HCT116 (cell line): ENCODE results near the gene CEP70. TPM values are rescaled to one million over a fixed set of nuclear protein-coding genes. Genes with fewer than 3 reads are reported as not detected.

Experiments
- ATAC-seq: fragments of 200-7000 bp; cut with Tn5 transposase; 2 replicates; pipeline ENCODE4 v1.9.1; 2020; ENCODE audit warnings: mild to moderate bottlenecking, moderate library complexity
- BruUV-seq: library from RNA; stranded (reverse); fragments of 400-500 nt; replicated peaks from 2 replicates; lab custom pipeline; 2021; lab: Mats Ljungman, UMichigan
- CTCF ChIA-PET: fragments of 300-600 bp; sonication (Branson Sonifier 250); formaldehyde crosslinking; loops from one replicate; lab custom pipeline; 2021; ENCODE audit warnings: antibody characterized with exemption; lab: Charles Lee
- POLR2A ChIA-PET: fragments of 300-600, 350-600 bp; sonication (Branson Sonifier 250); formaldehyde crosslinking; loops from one replicate; lab custom pipeline; 2021; ENCODE audit warnings: antibody characterized with exemption; lab: Charles Lee
- RAD21 ChIA-PET, 2 experiments: fragments of 300-600 bp; sonication (Branson Sonifier 250); formaldehyde crosslinking; loops; one replicate each; lab custom pipeline; 2023; ENCODE audit warnings: low total read pairs in 2 of 2; ENCODE audit not compliant: uncharacterized antibody in 2 of 2, unreplicated experiment in 2 of 2, low non-redundant PET in 1 of 2; lab: Charles Lee
- DNase-seq: peaks from one replicate; pipeline ENCODE4 v3.0.0-alpha.2; 2010; ENCODE audit warnings: low read depth, low spot score
- H2AFZ ChIP-seq: fragments of 200-600 bp; shearing (Covaris generic), sonication (generic); 2 replicates; pipeline ENCODE4 v1.6.1; 2017; ENCODE audit warnings: low read depth, mixed run types, mixed read lengths, antibody characterized with exemption, low read length; ENCODE audit not compliant: poor library complexity, severe bottlenecking
- H3K27ac ChIP-seq: 2 replicates; pipeline ENCODE4 v1.5.1; 2012; ENCODE audit warnings: low read depth, low read length
- H3K27me3 ChIP-seq: fragments of 200-600 bp; sonication (generic); 2 replicates; pipeline ENCODE4 v1.6.1; 2016; ENCODE audit warnings: mixed run types, low read length, mixed read lengths; ENCODE audit not compliant: insufficient read depth
- H3K36me3 ChIP-seq, 2 experiments: fragments of 200-500 bp in 1 of 2; fragments of 200-600 bp in 1 of 2; sonication (Bioruptor generic) in 1 of 2; sonication (generic) in 1 of 2; 2 replicates each; pipeline versions ENCODE4 v1.5.1 to v1.6.1; 2014 to 2016; ENCODE audit warnings: low read length in 2 of 2, inconsistent platforms in 1 of 2, mixed read lengths in 1 of 2, mixed run types in 1 of 2; ENCODE audit not compliant: insufficient read depth in 2 of 2, control insufficient read depth in 1 of 2
- H3K4me1 ChIP-seq, 2 experiments: fragments of 200-600 bp in 1 of 2; sonication (generic) in 1 of 2; 2 replicates each; pipeline versions ENCODE4 v1.5.1 to v1.6.1; 2012 to 2017; ENCODE audit warnings: low read length in 2 of 2, inconsistent platforms in 1 of 2, mild to moderate bottlenecking in 1 of 2, mixed read lengths in 1 of 2, mixed run types in 1 of 2, moderate library complexity in 1 of 2; ENCODE audit not compliant: insufficient read depth in 2 of 2, control insufficient read depth in 1 of 2
- H3K4me2 ChIP-seq: fragments of 200-600 bp; sonication (generic); 2 replicates; pipeline ENCODE4 v1.6.1; 2017; ENCODE audit warnings: mixed run types, low read length, mixed read lengths
- H3K4me3 ChIP-seq, 2 experiments: fragments of 200-600 bp in 1 of 2; sonication (generic) in 1 of 2; replicated peaks in 1 of 2; 2 replicates each; pipeline ENCODE4 v1.5.1; 2011 to 2016; ENCODE audit warnings: low read length in 2 of 2, control low read depth in 1 of 2, low read depth in 1 of 2, mild to moderate bottlenecking in 1 of 2, mixed read lengths in 1 of 2, mixed run types in 1 of 2
- H3K79me2 ChIP-seq: fragments of 200-600 bp; sonication (generic); 2 replicates; pipeline ENCODE4 v1.6.1; 2017; ENCODE audit warnings: mild to moderate bottlenecking, mixed run types, low read length, moderate library complexity, mixed read lengths; ENCODE audit not compliant: insufficient read depth
- H3K9ac ChIP-seq: fragments of 200-600 bp; sonication (generic); 2 replicates; pipeline ENCODE4 v1.6.1; 2016; ENCODE audit warnings: low read length, mixed read lengths
- H3K9me2 ChIP-seq: fragments of 200-600 bp; sonication (generic), shearing (Covaris generic); 2 replicates; pipeline ENCODE4 v1.6.1; 2017; ENCODE audit warnings: mixed run types, mild to moderate bottlenecking, moderate library complexity; ENCODE audit not compliant: insufficient read depth
- H3K9me3 ChIP-seq, 2 experiments: fragments of 200-500 bp in 1 of 2; fragments of 200-600 bp in 1 of 2; sonication (Bioruptor generic) in 1 of 2; sonication (generic) in 1 of 2; 2 replicates each; pipeline ENCODE4 v1.6.1; 2014 to 2017; ENCODE audit warnings: low read length in 2 of 2, mixed read lengths in 2 of 2, inconsistent platforms in 1 of 2, low read depth in 1 of 2, mild to moderate bottlenecking in 1 of 2, mixed run types in 1 of 2, moderate library complexity in 1 of 2; ENCODE audit not compliant: control insufficient read depth in 1 of 2, insufficient read depth in 1 of 2
- H4K20me1 ChIP-seq: fragments of 200-600 bp; sonication (generic), shearing (Covaris generic); 2 replicates; pipeline ENCODE4 v1.6.1; 2017; ENCODE audit warnings: mixed run types, mild to moderate bottlenecking, moderate library complexity; ENCODE audit not compliant: insufficient read depth
- CBX3 ChIP-seq: IDR thresholded peaks from 2 replicates; pipeline ENCODE4 v1.6.1; 2012; ENCODE audit warnings: low read depth
- CEBPB ChIP-seq: IDR thresholded peaks from 2 replicates; pipeline ENCODE4 v1.6.1; 2012; ENCODE audit warnings: low read depth
- EGR1 ChIP-seq: IDR thresholded peaks from 2 replicates; pipeline ENCODE4 v1.6.1; 2012; ENCODE audit warnings: low read depth
- ELF1 ChIP-seq: IDR thresholded peaks from 2 replicates; pipeline ENCODE4 v1.6.1; 2012; ENCODE audit warnings: low read depth, borderline replicate concordance
- EZH2 ChIP-seq: fragments of 200-600 bp; sonication (generic); IDR thresholded peaks from 2 replicates; pipeline ENCODE4 v1.6.1; 2017; ENCODE audit warnings: antibody characterized with exemption, mixed run types
- EZH2phosphoT487 ChIP-seq: fragments of 200-600 bp; IDR thresholded peaks from 2 replicates; pipeline ENCODE4 v1.6.1; 2018; ENCODE audit warnings: antibody characterized with exemption, borderline replicate concordance
- POLR2A ChIP-seq: IDR thresholded peaks from 2 replicates; pipeline ENCODE4 v1.7.0; 2011; ENCODE audit warnings: borderline replicate concordance; ENCODE audit not compliant: insufficient read depth, insufficient read length; ENCODE audit errors: extremely low read depth
- POLR2AphosphoS5 ChIP-seq: IDR thresholded peaks from 2 replicates; pipeline ENCODE4 v1.6.1; 2011; ENCODE audit warnings: mild to moderate bottlenecking, low read depth, low read length, moderate library complexity
- RAD21 ChIP-seq: IDR thresholded peaks from 2 replicates; pipeline ENCODE4 v1.6.1; 2012; ENCODE audit warnings: low read depth, mild to moderate bottlenecking
- SIN3A ChIP-seq: IDR thresholded peaks from 2 replicates; pipeline ENCODE4 v1.6.1; 2012; ENCODE audit warnings: low read depth
- SP1 ChIP-seq: IDR thresholded peaks from 2 replicates; pipeline ENCODE4 v1.6.1; 2012; ENCODE audit warnings: low read depth
- SRF ChIP-seq: IDR thresholded peaks from 2 replicates; pipeline ENCODE4 v1.6.1; 2012; ENCODE audit warnings: low read depth
- intact Hi-C: fragments of 100-400 bp; cut with micrococcal nuclease; formaldehyde crosslinking; loops from 2 replicates; pipeline ENCODE4 v1.10.0; 2022
- total RNA-seq: library from RNA; stranded (reverse); gene quantifications from one replicate; pipeline ENCODE4 v1.2.1, GENCODE V29; 2021; ENCODE audit not compliant: unreplicated experiment
- TF ChIP-seq, protein P1 (sequence below): IDR thresholded peaks from 2 replicates; pipeline ENCODE4 v1.6.1; 2011; ENCODE audit warnings: mild to moderate bottlenecking, low read length, moderate library complexity; ENCODE audit not compliant: insufficient replicate concordance; ENCODE audit errors: extremely low read depth

CEP70 gene
- total RNA-seq, 1 experiment from 2014 or later, result 38.7 TPM

GRCh38 chr3:138587374-138587773 is 6.7 kb downstream of the CEP70 start:
- H3K4me3 ChIP-seq, result no peak overlapping the region
- BruUV-seq, result no TSS peak
- no peak overlapping the region for H3K4me2 ChIP-seq
- no peak for DNase-seq
- ChIA-PET POLR2A (no interaction called here), RAD21 (no interaction called here), CTCF (no interaction called here)
- H4K20me1 ChIP-seq, result no peaks in the 10 kb centered on the region
- H3K4me1 ChIP-seq, result no peaks in the 10 kb centered on the region
- no peak overlapping the region for H2AFZ ChIP-seq
- H3K27ac ChIP-seq, result no peak overlapping the region
- no peak overlapping the region for H3K9ac ChIP-seq
- no peaks in the 10 kb centered on the region for H3K9me3 ChIP-seq
- H3K79me2 ChIP-seq, result peaks cover 63% of the 10 kb centered on the region
- H3K36me3 ChIP-seq, result peaks cover 0 to 2% of the 10 kb centered on the region in 2 experiments; a peak in 1 of 4 replicates
- intact Hi-C loops, result no loop called here
- H3K9me2 ChIP-seq, result no peaks in the 10 kb centered on the region
- TF ChIP-seq ELF1, result no peak
- TF ChIP-seq SP1, result no peak
- TF ChIP-seq, protein P1, sequence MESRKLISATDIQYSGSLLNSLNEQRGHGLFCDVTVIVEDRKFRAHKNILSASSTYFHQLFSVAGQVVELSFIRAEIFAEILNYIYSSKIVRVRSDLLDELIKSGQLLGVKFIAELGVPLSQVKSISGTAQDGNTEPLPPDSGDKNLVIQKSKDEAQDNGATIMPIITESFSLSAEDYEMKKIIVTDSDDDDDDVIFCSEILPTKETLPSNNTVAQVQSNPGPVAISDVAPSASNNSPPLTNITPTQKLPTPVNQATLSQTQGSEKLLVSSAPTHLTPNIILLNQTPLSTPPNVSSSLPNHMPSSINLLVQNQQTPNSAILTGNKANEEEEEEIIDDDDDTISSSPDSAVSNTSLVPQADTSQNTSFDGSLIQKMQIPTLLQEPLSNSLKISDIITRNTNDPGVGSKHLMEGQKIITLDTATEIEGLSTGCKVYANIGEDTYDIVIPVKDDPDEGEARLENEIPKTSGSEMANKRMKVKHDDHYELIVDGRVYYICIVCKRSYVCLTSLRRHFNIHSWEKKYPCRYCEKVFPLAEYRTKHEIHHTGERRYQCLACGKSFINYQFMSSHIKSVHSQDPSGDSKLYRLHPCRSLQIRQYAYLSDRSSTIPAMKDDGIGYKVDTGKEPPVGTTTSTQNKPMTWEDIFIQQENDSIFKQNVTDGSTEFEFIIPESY, result no peak
- no peak for TF ChIP-seq EGR1
- no peak for TF ChIP-seq EZH2phosphoT487
- no peak for ATAC-seq
- no peaks in the 10 kb centered on the region for H3K27me3 ChIP-seq

DNA sequence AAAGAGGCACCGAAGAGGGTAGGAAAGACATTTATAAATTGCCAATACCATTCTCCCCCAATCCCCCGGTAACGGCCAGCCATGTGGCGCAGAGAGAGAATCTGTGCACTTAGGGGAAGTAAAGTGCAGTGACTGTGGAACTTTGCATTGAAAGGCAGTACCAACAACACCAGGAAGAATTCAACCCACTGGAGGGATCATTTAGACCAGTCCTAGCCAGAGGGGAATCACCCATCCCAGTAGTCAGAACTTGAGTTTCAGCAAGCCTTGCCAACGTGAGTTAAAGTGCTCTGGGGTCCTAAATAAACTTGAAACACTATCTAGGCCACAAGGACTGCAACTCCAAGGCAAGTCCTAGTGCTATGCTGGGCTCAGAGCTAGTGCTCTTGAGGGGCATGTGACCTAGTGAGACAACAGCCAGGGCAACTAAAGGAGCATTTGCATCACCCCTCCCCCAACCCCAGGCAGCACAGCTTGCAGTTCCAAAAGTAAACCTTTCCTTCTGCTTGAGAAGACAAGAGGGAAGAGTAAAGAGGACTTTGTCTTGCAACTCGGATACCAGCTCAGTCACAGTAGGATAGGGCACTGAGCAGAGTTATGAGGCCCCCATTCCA is 15.0 kb downstream of the CEP70 start:
- Histone ChIP-seq H3K4me3 (no peak overlapping the region), H3K27me3 (no peaks in the 10 kb centered on the region), H3K9me2 (no peaks in the 10 kb centered on the region), H3K27ac (no peak overlapping the region), H4K20me1 (no peaks in the 10 kb centered on the region), H3K36me3 (0 out of 4 replicates have a peak, but pooled peaks cover 0 to under 1% of the 10 kb centered on the region in 2 experiments), H3K9ac (no peak overlapping the region), H3K4me2 (no peak overlapping the region), H3K9me3 (no peaks in the 10 kb centered on the region), H2AFZ (no peak overlapping the region), H3K79me2 (peaks cover 51% of the 10 kb centered on the region), H3K4me1 (no peaks in the 10 kb centered on the region)
- CTCF ChIA-PET, result no interaction called here
- DNase-seq (no peak), ATAC-seq (no peak)
- intact Hi-C loops, result no loop called here
- POLR2A ChIA-PET, result no interaction called here
- TF ChIP-seq RAD21 (no peak), CEBPB (no peak), EZH2phosphoT487 (no peak), POLR2AphosphoS5 (no peak), SIN3A (no peak), EGR1 (no peak), EZH2 (no peak), CBX3 (no peak), ELF1 (no peak), SRF (no peak), POLR2A (no peak)
- RAD21 ChIA-PET, result no interaction called here
- no TSS peak for BruUV-seq
